Measurements from ENCODE around the gene OPN3.
A peak's percentile ranks its signal among the peaks of the same experiment; 100 is the strongest.

OPN3 gene

GRCh38 chr1:241645199-241645598, 5.0 kb upstream of the OPN3 start:
- DNase-seq, result no peak

- DNase-seq, result no peak
These were observed 4.1 kb upstream of the OPN3 start for GRCh38 chr1:241644259-241644658.

- no peak for DNase-seq
These were observed 2.4 kb upstream of the OPN3 start for GRCh38 chr1:241642593-241642944.

- DNase-seq, result no peak
These were observed 1.8 kb upstream of the OPN3 start for GRCh38 chr1:241641773-241642592.

GRCh38 chr1:241640867-241641622, 876 bp upstream of the OPN3 start:
- peak in 1 of 3 experiments; percentile 24 for DNase-seq

GRCh38 chr1:241639623-241640148, 483 bp downstream of the OPN3 start:
- DNase-seq, result peak in 1 of 3 experiments; percentile 83

- DNase-seq, result peak in 2 of 3 experiments; percentile 41 to 53
These were observed 1.1 kb downstream of the OPN3 start for GRCh38 chr1:241638909-241639622.

- DNase-seq, result no peak
These were observed 2.0 kb downstream of the OPN3 start for GRCh38 chr1:241638099-241638682.

- no peak for DNase-seq
These were observed 2.6 kb downstream of the OPN3 start for GRCh38 chr1:241637604-241638003.

GRCh38 chr1:241637046-241637590, 3.1 kb downstream of the OPN3 start:
- no peak for DNase-seq

GRCh38 chr1:241636291-241636690, 3.9 kb downstream of the OPN3 start:
- DNase-seq, result no peak

- DNase-seq, result no peak
These were observed 4.5 kb downstream of the OPN3 start for GRCh38 chr1:241635556-241636152.

- DNase-seq, result no peak
These were observed 7.2 kb downstream of the OPN3 start for GRCh38 chr1:241632987-241633386.

- no peak for DNase-seq
These were observed 8.5 kb downstream of the OPN3 start for GRCh38 chr1:241631674-241632073.

- DNase-seq, result no peak
These were observed 9.3 kb downstream of the OPN3 start for GRCh38 chr1:241630899-241631298.

GRCh38 chr1:241630476-241630875, 9.7 kb downstream of the OPN3 start:
- DNase-seq, result peak in 1 of 3 experiments; percentile 37

GRCh38 chr1:241630005-241630404, 10.2 kb downstream of the OPN3 start:
- peak in 1 of 3 experiments; percentile 37 for DNase-seq

GRCh38 chr1:241627453-241628259, 12.5 kb downstream of the OPN3 start:
- peak in 2 of 3 experiments; percentile 16 to 55 for DNase-seq

- no peak for DNase-seq
These were observed 15.2 kb downstream of the OPN3 start for GRCh38 chr1:241624935-241625334.

GRCh38 chr1:241622669-241623068, 17.5 kb downstream of the OPN3 start:
- DNase-seq, result no peak

- DNase-seq, result no peak
These were observed 22.7 kb downstream of the OPN3 start for GRCh38 chr1:241617426-241617825.
